ENCODE data around the gene EXOC3L1.

Gene EXOC3L1

GRCh38 chr16:67201411-67202345 is 11.7 kb upstream of the EXOC3L1 start:
- TF ChIP-seq, protein P1, sequence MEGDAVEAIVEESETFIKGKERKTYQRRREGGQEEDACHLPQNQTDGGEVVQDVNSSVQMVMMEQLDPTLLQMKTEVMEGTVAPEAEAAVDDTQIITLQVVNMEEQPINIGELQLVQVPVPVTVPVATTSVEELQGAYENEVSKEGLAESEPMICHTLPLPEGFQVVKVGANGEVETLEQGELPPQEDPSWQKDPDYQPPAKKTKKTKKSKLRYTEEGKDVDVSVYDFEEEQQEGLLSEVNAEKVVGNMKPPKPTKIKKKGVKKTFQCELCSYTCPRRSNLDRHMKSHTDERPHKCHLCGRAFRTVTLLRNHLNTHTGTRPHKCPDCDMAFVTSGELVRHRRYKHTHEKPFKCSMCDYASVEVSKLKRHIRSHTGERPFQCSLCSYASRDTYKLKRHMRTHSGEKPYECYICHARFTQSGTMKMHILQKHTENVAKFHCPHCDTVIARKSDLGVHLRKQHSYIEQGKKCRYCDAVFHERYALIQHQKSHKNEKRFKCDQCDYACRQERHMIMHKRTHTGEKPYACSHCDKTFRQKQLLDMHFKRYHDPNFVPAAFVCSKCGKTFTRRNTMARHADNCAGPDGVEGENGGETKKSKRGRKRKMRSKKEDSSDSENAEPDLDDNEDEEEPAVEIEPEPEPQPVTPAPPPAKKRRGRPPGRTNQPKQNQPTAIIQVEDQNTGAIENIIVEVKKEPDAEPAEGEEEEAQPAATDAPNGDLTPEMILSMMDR (conservative IDR thresholded peaks at IDR 0.05; ENCODE audit: low read depth, low read length): no peak
- no peak for DNase-seq (ENCODE audit: low read depth)
- no peak overlapping the region for H3K4me3 ChIP-seq (ENCODE audit: low read length)

DNA sequence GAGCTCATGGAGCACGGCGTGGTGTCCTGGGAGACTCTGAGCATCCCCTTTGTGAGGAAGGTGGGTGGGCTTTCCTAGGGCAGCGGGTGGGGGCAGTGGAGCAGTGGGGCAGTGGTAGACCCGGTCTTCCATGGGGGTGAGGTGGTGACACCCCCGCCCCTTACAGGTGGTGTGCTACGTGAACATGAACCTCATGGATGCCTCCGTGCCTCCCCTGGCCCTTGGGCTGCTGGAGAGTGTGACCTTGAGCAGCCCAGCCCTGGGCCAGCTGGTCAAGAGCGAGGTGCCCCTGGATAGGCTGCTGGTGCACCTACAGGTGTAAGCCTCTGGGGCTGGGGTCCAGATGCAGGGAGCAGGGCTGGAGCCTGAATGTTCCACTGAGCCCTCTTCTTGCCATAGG is 10.6 kb upstream of the EXOC3L1 start:
- TF ChIP-seq, protein P1 (conservative IDR thresholded peaks at IDR 0.05; ENCODE audit: low read depth, low read length): no peak
- DNase-seq (ENCODE audit: low read depth): no peak
- H3K4me3 ChIP-seq (ENCODE audit: low read length): no peak overlapping the region

DNA sequence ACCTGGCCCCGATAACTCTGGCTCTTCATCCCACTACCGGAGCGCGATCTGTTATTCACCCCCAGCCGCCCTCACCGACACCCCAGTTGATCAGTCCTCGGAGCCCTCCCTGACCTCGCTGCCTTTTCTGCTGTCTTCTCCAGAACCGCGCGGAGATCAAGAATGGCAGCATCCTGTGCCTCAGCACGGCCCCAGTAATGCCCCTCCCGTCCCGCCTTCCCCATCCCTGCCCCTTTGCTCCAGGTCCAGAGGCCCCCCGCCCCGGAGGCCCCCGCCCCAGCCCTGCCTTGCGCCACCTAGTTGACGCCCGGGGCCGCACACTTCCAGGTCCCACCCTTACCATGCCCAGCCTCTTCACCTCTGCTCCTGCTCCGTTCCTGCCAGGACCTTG is 9.9 kb upstream of the EXOC3L1 start:
- no peak overlapping the region for H3K4me3 ChIP-seq (ENCODE audit: low read length)
- TF ChIP-seq, protein P1 (conservative IDR thresholded peaks at IDR 0.05; ENCODE audit: low read depth, low read length): peak; percentile 7
- DNase-seq (ENCODE audit: low read depth): no peak

GRCh38 chr16:67199011-67199807 is 9.3 kb upstream of the EXOC3L1 start, which contains the start of gene ELMO3:
Gene ELMO3, plus strand, starts transcription at chr16:67199131. Its CDS starts 196 bp downstream, at chr16:67199327.
- TF ChIP-seq, protein P1 (conservative IDR thresholded peaks at IDR 0.05; ENCODE audit: low read depth, low read length): peak; percentile 61
- DNase-seq (ENCODE audit: low read depth): no peak
- H3K4me3 ChIP-seq (ENCODE audit: low read length): no peak within 1 kb of the TSS

GRCh38 chr16:67198238-67198734 is 8.3 kb upstream of the EXOC3L1 start:
- no peak overlapping the region for H3K4me3 ChIP-seq (ENCODE audit: low read length)
- DNase-seq (ENCODE audit: low read depth): no peak
- TF ChIP-seq, protein P1 (conservative IDR thresholded peaks at IDR 0.05; ENCODE audit: low read depth, low read length): peak; percentile 82

- no peak for DNase-seq (ENCODE audit: low read depth)
- TF ChIP-seq, protein P1 (conservative IDR thresholded peaks at IDR 0.05; ENCODE audit: low read depth, low read length): no peak
- H3K4me3 ChIP-seq (ENCODE audit: low read length): no peak overlapping the region
These were observed 7.8 kb upstream of the EXOC3L1 start for GRCh38 chr16:67197704-67198103.
